LNCAP (cell line): ENCODE measurements around the gene OTUD5.

ENCODE experiments used
- CTCF ChIP-seq: fragments of 450-650 bp; IDR thresholded peaks from 2 replicates; pipeline ENCODE4 v1.5.1; 2017; ENCODE audit warnings: mild to moderate bottlenecking

OTUD5 gene

GRCh38 chrX:48910926-48911411, 46.4 kb downstream of the OTUD5 start:
- no peak for TF ChIP-seq CTCF

GRCh38 chrX:48909703-48910294, 47.6 kb downstream of the OTUD5 start:
- TF ChIP-seq CTCF: no peak

- no peak for TF ChIP-seq CTCF
Measured at GRCh38 chrX:48908600-48908999, 48.8 kb downstream of the OTUD5 start.

GRCh38 chrX:48905090-48905790, 52.2 kb downstream of the OTUD5 start:
- no peak for TF ChIP-seq CTCF

- TF ChIP-seq CTCF: no peak
Measured at GRCh38 chrX:48904626-48905025, 52.8 kb downstream of the OTUD5 start.

GRCh38 chrX:48904180-48904579, 53.2 kb downstream of the OTUD5 start:
- no peak for TF ChIP-seq CTCF

GRCh38 chrX:48903290-48903689, 54.1 kb downstream of the OTUD5 start:
- no peak for TF ChIP-seq CTCF
